Activated T-cell treated with anti-CD3 and anti-CD28 coated beads, Interleukin-2, amount 50 U/mL, for 72 hours (primary cell): ENCODE data around the gene TSEN54. TPM values are rescaled to one million over a fixed set of nuclear protein-coding genes. Genes with fewer than 3 reads are reported as not detected.
"Not testable (repeated sequence)": the region's sequence is repeated elsewhere in the genome, so short reads cannot be mapped to it uniquely, and the experiment has no call there.

Experiments used
- ATAC-seq, 2 donors: fragments of 150-1000 bp; cut with Tn5 transposase; replicated peaks in 1 of 2; 2 replicates each; pipeline ENCODE4 v1.10.0; 2021; ENCODE audit warnings: moderate library complexity in 2 of 2, mild to moderate bottlenecking in 1 of 2
- DNase-seq, 2 donors: peaks; one replicate each; pipeline ENCODE4 v3.0.0; 2021 to 2022; ENCODE audit warnings: mixed read lengths in 1 of 2
- H3K27ac Mint-ChIP-seq: one replicate; pipeline ENCODE4 v1.8.0; 2022; ENCODE audit warnings: mild to moderate bottlenecking, moderate library complexity, mixed read lengths
- H3K27me3 Mint-ChIP-seq: one replicate; pipeline ENCODE4 v1.8.0; 2022; ENCODE audit warnings: low read depth, mixed read lengths
- H3K36me3 Mint-ChIP-seq, 2 donors: one replicate each; pipeline ENCODE4 v1.8.0; 2022; ENCODE audit warnings: mixed read lengths in 2 of 2, mild to moderate bottlenecking in 1 of 2; ENCODE audit not compliant: insufficient read depth in 2 of 2
- H3K4me1 Mint-ChIP-seq: one replicate; pipeline ENCODE4 v1.8.0; 2022; ENCODE audit warnings: low read depth, mixed read lengths
- H3K4me3 Mint-ChIP-seq, 2 donors: one replicate each; pipeline ENCODE4 v1.8.0; 2022; ENCODE audit warnings: mild to moderate bottlenecking in 2 of 2, mixed read lengths in 2 of 2, moderate library complexity in 2 of 2
- H3K9me3 Mint-ChIP-seq, 2 donors: one replicate each; pipeline ENCODE4 v1.8.0; 2022; ENCODE audit warnings: mixed read lengths in 2 of 2
- total RNA-seq, 2 donors: library from RNA; stranded (reverse); gene quantifications; one replicate each; pipeline ENCODE4 v1.2.3, GENCODE V29; 2022

TSEN54 gene
- 10 to 100 TPM; 34.8 to 49.5 TPM for total RNA-seq

DNA sequence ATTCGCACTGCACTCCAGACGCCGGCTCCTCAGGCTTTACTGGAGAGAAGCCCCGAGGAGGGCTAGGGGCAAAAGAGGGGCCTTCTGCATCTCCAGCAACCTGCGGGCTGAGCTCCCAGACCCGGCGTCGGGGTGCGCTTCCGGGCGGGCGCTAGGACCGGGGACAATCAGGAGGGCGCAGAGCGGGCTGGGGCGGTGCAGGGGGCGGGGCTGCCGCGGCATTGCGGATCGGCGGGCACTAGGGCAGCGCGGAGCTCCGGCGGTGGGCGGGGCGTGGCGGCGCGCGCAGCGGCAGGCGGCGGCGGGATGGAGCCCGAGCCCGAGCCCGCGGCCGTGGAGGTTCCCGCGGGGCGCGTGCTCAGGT is at the start of gene TSEN54:
TSS of gene TSEN54 (plus strand) at position 274 of the 364 bp plus-strand sequence. CDS start at position 307, 33 bp downstream.
- peak within 1 kb of the TSS; percentile 88 for H3K4me3 Mint-ChIP-seq
- ATAC-seq (peak; percentile 89 to 91), DNase-seq (peak; percentile 98)
- H3K27ac Mint-ChIP-seq: no peak within 1 kb of the TSS
- no peaks in the 10 kb centered on the region for H3K9me3 Mint-ChIP-seq
- H3K27me3 Mint-ChIP-seq: no peaks in the 10 kb centered on the region
- H3K36me3 Mint-ChIP-seq: peaks cover 0 to 10% of the 10 kb centered on the region in 2 donors
- H3K4me1 Mint-ChIP-seq: peaks cover 18% of the 10 kb centered on the region

DNA sequence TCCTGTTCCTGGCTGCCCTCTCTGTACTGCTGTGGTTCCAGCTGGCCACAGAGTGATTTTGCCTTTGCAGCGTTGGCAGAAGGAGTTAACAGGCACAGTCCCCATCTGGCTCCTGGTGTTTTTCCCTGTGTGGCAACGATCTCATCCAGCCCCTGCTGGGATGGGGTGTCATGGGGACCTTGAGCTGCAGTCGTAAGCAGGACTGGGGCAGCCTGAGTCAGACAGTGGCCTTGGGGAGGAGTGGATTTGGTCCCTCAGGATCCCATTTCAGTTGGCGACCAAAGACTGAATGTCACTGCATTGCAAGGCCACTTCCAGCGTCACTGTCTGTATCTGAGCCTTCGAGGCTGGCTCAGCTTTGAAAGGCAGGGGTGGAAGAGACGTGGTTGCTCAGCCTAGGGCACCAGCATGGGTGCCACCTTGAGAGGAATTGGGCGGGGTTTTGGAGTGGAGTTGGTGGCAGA is 48.0 kb upstream of the TSEN54 start:
- H3K9me3 Mint-ChIP-seq: no peaks in the 10 kb centered on the region
- DNase-seq (no peak), ATAC-seq (no peak)
- H3K36me3 Mint-ChIP-seq: peaks cover 0 to 1% of the 10 kb centered on the region in 2 donors
- peaks cover 5% of the 10 kb centered on the region for H3K4me1 Mint-ChIP-seq
- no peaks in the 10 kb centered on the region for H3K27me3 Mint-ChIP-seq
- H3K27ac Mint-ChIP-seq: no peak overlapping the region
- no peak overlapping the region for H3K4me3 Mint-ChIP-seq

DNA sequence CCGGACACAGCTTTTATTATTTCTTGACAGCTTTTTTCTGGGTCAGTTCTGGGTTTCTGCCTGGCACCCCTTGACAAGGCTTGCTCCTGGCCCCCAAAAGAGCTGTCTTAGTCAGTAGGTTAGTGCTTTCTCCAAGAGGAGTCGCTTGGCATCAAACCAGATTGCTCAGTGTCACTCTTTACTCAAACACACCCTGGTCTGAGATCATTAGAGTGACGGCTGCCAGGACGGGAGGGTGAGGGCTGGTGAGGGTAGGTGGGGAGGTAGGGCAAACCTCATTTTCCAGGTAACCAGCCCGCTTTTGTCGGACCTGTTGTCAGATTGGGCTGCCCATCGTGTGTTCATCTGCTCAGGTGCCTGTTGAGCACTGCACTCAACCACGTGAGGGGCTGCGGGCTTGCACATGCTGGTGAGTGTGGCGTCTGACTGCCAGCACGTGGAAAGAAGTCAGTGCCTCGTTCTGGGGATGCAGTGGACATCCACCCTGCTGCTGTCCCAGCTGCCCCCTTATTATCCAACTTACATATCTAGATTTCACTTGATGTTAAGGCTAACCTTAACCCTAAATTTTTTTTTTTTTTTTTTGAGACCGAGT is 47.5 kb upstream of the TSEN54 start:
- DNase-seq (no peak), ATAC-seq (no peak)
- no peaks in the 10 kb centered on the region for H3K9me3 Mint-ChIP-seq
- peaks cover 0 to 1% of the 10 kb centered on the region in 2 donors for H3K36me3 Mint-ChIP-seq
- H3K4me1 Mint-ChIP-seq: no peaks in the 10 kb centered on the region
- no peak overlapping the region for H3K4me3 Mint-ChIP-seq
- no peak overlapping the region for H3K27ac Mint-ChIP-seq
- no peaks in the 10 kb centered on the region for H3K27me3 Mint-ChIP-seq

DNA sequence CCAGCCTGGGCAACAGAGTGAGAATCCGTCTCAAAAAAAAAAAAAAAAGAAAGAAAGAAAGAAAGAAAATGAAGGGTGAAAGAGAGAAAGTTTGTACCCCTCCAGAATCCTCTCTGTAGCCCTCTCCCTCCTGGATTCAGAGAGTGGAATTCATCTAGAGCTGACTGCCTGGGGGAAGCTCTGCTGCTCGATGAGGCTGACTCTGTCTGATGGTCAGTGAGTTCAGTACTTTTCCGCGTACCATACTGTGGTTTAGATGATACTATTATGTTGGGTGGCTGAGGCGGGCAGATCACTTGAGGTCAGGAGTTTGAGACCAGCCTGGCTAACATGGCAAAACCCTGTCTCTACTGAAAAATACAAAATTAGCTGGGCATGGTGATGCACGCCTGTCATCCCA is 45.1 kb upstream of the TSEN54 start:
- H3K36me3 Mint-ChIP-seq: peaks cover 0 to 1% of the 10 kb centered on the region in 2 donors
- H3K9me3 Mint-ChIP-seq: no peaks in the 10 kb centered on the region
- no peak overlapping the region for H3K27ac Mint-ChIP-seq
- ATAC-seq (no peak), DNase-seq (no peak)
- no peaks in the 10 kb centered on the region for H3K27me3 Mint-ChIP-seq
- H3K4me3 Mint-ChIP-seq: no peak overlapping the region
- H3K4me1 Mint-ChIP-seq: no peaks in the 10 kb centered on the region

DNA sequence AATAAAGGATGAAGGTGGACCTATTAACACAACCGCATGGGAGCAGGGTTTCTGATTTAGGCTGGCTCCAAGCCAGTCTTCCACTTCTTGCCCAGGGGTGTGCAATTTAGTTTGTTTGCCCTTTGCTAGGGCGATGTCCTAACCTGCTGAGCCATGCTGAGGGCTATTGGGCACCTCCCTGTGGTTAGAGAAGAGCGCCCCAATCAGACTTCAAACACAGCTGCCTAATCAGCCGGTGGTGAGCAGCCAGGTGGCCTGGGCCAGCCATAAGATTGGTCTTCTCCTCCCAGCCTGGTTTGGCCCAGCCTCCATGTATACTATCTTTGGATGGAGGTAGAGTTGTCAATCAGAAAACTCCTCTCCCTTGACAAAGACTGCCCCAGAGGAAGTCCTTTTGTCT is 44.2 kb upstream of the TSEN54 start:
- Mint-ChIP-seq H3K27ac (no peak overlapping the region), H3K27me3 (no peaks in the 10 kb centered on the region), H3K4me1 (peaks cover 5% of the 10 kb centered on the region), H3K36me3 (peaks cover 0 to 1% of the 10 kb centered on the region in 2 donors), H3K9me3 (no peaks in the 10 kb centered on the region), H3K4me3 (no peak overlapping the region)
- no peak for DNase-seq
- ATAC-seq: no peak

DNA sequence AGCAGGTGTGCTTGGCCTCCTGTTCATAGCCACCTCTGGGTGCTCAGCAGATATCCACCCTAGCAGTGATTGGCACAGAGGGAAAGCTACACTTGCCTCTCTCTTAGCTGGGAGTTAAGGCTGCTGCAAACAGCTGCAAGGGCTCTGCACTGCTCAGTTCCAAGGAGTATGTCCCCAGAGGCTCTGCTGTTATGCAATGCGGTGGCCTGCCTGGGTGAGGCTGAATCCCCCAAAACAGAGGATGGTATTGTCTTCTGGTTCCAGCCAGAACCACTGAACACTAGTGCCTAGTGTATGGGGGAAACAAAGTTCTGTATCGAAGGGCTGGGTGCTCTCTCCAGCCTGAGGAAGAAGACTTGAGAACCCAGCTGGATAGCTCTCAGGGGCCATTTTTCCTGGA is 43.1 kb upstream of the TSEN54 start:
- no peaks in the 10 kb centered on the region for H3K27me3 Mint-ChIP-seq
- H3K4me3 Mint-ChIP-seq: no peak overlapping the region
- H3K4me1 Mint-ChIP-seq: peaks cover 5% of the 10 kb centered on the region
- H3K9me3 Mint-ChIP-seq: no peaks in the 10 kb centered on the region
- ATAC-seq (no peak), DNase-seq (no peak)
- H3K27ac Mint-ChIP-seq: no peak overlapping the region
- no peaks in the 10 kb centered on the region for H3K36me3 Mint-ChIP-seq

DNA sequence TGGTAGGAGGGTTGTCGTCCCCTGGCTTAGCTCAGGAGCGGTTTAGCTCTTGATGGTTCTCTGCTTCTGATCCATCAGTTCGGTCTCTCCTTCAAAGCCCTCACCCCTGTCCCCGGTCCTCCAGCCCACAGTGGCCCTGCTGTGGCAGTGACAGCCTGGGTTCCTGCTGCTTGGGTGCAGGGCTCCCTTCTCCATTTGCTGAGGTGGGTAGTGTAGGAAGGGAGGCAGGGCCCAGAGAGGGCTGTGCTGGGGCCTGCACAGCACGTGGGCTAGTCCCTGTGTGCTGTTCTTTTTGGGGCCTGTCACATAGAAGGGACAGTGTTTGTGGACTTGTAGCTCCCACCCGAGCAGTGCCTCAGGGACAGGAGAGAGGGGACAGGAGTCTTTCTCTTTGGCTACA is 41.6 kb upstream of the TSEN54 start:
- no peak overlapping the region for H3K4me3 Mint-ChIP-seq
- no peak for DNase-seq

DNA sequence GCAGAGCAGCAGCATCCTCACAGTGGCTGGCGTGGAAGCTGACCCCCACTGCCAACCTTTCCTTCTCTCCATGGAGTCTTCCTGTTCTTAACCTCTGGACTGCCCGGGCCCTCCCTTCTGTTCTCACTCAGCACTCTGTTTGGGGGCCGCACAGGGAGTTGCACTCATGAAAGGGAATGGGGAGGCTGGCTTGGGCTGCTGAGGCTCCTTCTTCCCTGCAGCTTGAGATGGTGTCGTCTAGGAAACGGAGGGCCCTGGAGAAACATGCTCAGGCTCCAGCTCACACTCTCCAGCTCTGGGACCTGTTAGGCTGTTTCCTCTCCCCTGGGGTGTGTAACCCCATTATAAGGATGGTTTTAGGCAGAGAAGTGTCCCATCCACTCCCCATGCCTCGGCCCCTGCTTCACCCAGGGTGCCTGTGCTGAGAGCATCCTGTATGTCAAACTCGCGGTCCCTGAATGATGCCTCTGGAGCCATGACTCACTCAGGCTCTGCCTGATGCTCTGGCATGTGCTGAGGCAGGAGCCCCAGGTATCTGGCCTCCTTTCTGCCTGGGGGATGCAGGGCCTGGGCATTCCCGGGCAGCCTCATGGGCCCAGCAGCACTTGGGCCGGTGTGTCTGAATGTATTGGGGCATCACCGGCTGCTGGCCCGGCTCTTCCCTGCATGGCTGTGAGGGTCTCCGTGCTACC is 41.0 kb upstream of the TSEN54 start:
- no peaks in the 10 kb centered on the region for H3K27me3 Mint-ChIP-seq
- DNase-seq: no peak
- no peak overlapping the region for H3K4me3 Mint-ChIP-seq
- H3K27ac Mint-ChIP-seq: no peak overlapping the region
- no peaks in the 10 kb centered on the region for H3K9me3 Mint-ChIP-seq
- no peaks in the 10 kb centered on the region for H3K36me3 Mint-ChIP-seq
- peaks cover 5% of the 10 kb centered on the region for H3K4me1 Mint-ChIP-seq
- ATAC-seq: no peak

More for the DNA sequence above, 41.6 kb upstream of the TSEN54 start:
- Mint-ChIP-seq H3K27me3 (no peaks in the 10 kb centered on the region), H3K4me1 (peaks cover 5% of the 10 kb centered on the region), H3K27ac (no peak overlapping the region), H3K9me3 (no peaks in the 10 kb centered on the region), H3K36me3 (no peaks in the 10 kb centered on the region)
- ATAC-seq: no peak

DNA sequence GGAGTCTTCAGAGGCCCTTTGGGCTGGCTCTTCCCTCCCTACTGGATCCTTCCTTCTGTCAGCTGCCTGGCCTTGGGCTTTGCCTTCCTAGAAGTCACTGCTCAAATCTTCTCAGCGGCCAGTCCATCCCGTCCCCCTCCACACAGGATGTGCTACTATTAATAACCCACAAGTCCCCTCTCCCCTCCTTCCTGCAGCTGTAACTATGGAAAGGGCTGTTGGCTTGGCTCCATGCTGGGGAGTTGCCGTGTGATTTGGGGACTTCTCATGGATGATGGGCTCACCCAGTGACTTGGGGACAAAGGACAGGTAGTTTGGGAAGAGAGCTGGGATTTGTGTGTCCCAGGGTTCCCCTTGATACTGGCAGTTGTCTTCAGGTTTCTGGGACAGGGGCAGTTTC is 40.5 kb upstream of the TSEN54 start:
- ATAC-seq (no peak), DNase-seq (no peak)
- Mint-ChIP-seq H3K4me1 (peaks cover 10% of the 10 kb centered on the region), H3K4me3 (no peak overlapping the region), H3K27ac (no peak overlapping the region), H3K36me3 (no peaks in the 10 kb centered on the region), H3K9me3 (no peaks in the 10 kb centered on the region), H3K27me3 (no peaks in the 10 kb centered on the region)

DNA sequence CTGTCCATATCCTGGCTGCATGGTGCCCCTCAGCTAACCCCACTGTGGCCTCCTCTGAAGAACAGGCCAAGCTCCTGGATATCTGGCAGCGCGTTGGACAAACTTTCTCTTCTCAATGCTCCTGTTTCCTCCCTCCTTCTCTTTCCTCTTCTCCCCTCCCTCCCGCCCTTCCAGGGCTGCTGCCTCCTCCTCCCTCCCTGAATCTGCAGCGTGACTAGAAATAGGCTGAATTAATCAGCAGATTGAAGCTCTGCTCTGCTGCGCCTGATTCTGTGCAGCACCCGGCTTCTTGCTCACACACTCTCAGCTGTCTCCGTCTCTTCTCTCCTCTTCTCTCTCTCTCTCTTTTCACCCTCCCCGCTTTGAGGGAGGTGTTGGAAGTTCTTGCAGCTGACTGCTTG is 40.1 kb upstream of the TSEN54 start:
- no peak for ATAC-seq
- peaks cover 10% of the 10 kb centered on the region for H3K4me1 Mint-ChIP-seq
- H3K36me3 Mint-ChIP-seq: no peaks in the 10 kb centered on the region
- H3K9me3 Mint-ChIP-seq: no peaks in the 10 kb centered on the region
- H3K27ac Mint-ChIP-seq: no peak overlapping the region
- DNase-seq: no peak
- H3K27me3 Mint-ChIP-seq: no peaks in the 10 kb centered on the region
- H3K4me3 Mint-ChIP-seq: no peak overlapping the region

DNA sequence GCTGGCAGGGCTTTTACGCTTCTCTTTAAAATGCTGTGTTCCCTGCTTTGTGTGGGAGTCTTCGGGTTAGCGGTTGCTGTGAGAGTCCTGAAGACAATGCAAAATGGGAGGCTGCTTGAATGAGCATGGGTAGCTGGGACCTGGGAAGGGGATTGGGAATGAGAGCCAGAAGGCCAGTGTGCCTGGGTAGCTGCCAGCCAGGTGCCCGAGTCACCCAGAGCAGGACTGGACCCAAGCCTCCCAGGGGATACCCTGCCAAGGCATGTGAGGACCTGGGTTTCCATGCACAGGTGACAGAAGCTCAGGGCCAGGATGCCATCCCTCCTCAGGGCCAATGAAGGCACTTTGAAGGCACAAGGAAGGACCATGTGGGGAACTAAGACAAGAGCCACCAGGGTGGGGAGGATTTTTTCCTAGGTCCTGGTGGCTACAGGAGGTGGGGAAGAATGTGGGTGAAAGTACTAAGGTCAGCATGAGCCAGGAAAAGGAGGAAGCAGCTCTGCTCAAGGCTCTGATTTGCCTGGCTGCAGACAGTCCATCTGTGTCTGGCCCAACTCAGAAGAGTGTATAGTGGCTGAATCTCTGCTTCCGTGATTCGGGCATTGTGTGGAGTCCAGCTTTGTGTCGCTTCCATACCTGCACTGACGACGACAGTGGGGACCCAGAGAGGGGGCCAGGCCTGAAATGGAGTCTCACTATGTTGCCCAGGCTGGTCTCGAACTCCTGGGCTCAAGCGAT is 39.4 kb upstream of the TSEN54 start:
- no peaks in the 10 kb centered on the region for H3K9me3 Mint-ChIP-seq
- H3K27me3 Mint-ChIP-seq: no peaks in the 10 kb centered on the region
- H3K27ac Mint-ChIP-seq: no peak overlapping the region
- no peaks in the 10 kb centered on the region for H3K36me3 Mint-ChIP-seq
- ATAC-seq (no peak), DNase-seq (no peak)
- H3K4me1 Mint-ChIP-seq: peaks cover 10% of the 10 kb centered on the region
- no peak overlapping the region for H3K4me3 Mint-ChIP-seq

DNA sequence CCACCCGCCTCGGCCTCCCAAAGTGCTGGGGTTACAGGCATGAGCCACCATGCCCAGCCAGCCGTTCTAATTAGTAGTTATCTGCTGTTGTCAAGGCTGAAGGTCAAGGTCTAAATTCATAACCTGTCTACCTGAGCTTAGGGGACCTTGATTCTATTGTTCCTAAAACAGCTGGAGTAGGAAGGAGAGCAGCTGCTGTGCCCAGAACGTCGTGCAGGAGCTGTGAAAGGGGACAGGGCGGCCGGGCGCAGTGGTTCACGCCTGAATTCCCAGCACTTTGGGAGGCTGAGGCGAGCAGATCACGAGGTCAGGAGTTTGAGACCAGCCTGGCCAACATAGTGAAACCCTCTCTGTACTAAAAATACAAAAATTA is 38.9 kb upstream of the TSEN54 start:
- not testable (repeated sequence) for H3K27me3 Mint-ChIP-seq, H3K27ac Mint-ChIP-seq, H3K4me3 Mint-ChIP-seq, H3K9me3 Mint-ChIP-seq, ATAC-seq, H3K36me3 Mint-ChIP-seq, DNase-seq
- peaks cover 10% of the 10 kb centered on the region for H3K4me1 Mint-ChIP-seq

DNA sequence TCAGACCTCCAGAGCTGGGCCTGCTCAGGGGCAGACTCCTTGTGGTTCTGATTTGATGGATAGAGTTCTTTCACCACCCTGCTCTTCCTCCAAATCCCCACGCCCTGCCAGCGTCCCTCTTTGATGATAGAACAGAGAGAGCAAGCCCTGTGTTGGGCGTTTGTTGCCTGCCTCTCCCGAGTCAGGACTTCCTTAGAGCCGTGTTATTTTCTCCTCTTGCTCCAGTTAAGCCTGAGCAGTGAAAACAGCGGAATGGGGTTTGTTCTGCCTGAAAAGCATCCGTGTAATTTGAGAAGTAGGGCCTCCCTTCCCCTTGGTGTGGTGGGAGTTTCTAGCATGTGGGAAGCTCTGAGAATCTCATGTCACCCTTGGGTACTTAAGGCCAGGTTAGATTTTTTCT is 37.8 kb upstream of the TSEN54 start:
- Mint-ChIP-seq H3K27me3 (no peaks in the 10 kb centered on the region), H3K36me3 (no peaks in the 10 kb centered on the region), H3K4me1 (peaks cover 10% of the 10 kb centered on the region), H3K27ac (no peak overlapping the region), H3K4me3 (no peak overlapping the region), H3K9me3 (no peaks in the 10 kb centered on the region)
- ATAC-seq (no peak), DNase-seq (no peak)
